ENCODE data around the gene PLCH1. TPM values are rescaled to one million over a fixed set of nuclear protein-coding genes. Genes with fewer than 3 reads are reported as not detected.

Gene PLCH1
- total and polyA plus RNA-seq, 3 donors from 2014 or later: 23.2 to 32.1 (median 29.3) TPM

DNA sequence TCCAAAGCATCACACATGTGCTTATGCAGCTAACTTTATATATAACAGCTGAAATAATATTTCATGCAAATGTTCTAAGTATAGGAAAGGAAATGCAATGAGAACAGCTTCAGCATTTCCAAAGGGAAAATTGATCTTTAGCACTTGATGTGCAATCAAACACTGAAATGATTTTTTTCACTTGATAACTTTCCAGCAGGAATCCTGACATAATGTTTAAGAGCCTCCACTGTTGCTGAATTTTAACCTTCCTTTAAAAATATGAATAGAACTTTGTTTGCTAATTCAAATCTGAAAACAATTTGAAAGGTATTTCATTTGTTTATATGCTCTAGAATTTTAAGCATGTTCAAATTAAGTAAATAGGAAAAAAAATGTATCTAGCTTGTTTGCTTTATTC lies 354.5 kb downstream of the PLCH1 start:
- no peak for DNase-seq
- no peaks in the 10 kb centered on the region for H3K36me3 ChIP-seq (ENCODE audit: low read depth, missing control alignments)
- no peaks in the 10 kb centered on the region for H3K9me3 ChIP-seq

DNA sequence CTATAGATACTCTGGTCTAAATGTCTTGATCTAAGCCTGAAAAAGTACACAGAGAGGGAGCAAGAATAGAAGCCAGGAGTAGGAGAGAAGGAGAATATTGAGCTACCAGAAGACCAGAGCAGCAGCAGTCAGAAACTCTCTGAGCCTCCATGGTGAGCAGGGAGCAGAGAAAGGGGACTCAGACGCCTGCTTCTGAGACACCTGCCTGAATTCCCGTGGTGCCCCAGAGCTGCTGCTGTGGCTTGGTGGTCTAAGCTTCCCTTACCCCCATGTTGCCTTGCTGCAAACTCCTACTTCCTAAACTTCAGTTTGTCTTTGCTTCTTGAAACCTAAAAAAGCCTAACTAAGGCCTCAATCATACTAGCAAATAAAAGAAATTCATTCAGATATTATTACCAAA lies 356.5 kb downstream of the PLCH1 start:
- 86 to 93% methylated on average over 2 of the region's 2 CpGs for WGBS, 2 donors

More for the DNA sequence above, 354.5 kb downstream of the PLCH1 start:
- intact Hi-C loops (cut with DNase I; ENCODE audit: low total_unique reads): no loop called here
- TF ChIP-seq, protein P1, sequence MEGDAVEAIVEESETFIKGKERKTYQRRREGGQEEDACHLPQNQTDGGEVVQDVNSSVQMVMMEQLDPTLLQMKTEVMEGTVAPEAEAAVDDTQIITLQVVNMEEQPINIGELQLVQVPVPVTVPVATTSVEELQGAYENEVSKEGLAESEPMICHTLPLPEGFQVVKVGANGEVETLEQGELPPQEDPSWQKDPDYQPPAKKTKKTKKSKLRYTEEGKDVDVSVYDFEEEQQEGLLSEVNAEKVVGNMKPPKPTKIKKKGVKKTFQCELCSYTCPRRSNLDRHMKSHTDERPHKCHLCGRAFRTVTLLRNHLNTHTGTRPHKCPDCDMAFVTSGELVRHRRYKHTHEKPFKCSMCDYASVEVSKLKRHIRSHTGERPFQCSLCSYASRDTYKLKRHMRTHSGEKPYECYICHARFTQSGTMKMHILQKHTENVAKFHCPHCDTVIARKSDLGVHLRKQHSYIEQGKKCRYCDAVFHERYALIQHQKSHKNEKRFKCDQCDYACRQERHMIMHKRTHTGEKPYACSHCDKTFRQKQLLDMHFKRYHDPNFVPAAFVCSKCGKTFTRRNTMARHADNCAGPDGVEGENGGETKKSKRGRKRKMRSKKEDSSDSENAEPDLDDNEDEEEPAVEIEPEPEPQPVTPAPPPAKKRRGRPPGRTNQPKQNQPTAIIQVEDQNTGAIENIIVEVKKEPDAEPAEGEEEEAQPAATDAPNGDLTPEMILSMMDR (IDR thresholded peaks at IDR 0.05): no peak
- no peak for TF ChIP-seq POLR2A (IDR thresholded peaks at IDR 0.05)
- Histone ChIP-seq H3K4me3 (no peak overlapping the region), H3K4me1 (no peaks in the 10 kb centered on the region), H3K27ac (no peak overlapping the region), H3K27me3 (no peaks in the 10 kb centered on the region)

DNA sequence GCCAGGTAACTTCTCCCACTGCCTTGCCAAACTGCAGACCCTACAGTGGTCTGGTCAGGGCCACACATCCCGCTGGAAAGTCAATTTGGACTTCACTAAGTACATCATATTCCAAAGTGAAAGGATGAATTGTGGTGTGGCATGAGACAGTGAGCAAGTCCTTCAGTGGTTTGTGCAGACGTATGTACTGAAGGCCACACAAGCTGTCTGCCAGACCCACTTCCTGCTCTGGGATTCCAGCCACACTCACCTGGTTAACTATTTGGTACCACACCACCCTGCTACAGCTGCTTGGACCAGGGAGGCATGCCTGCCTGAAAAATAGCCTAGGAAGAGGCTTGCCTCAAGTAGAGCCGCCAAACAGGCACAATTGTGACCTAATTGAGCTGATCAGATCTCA lies 357.3 kb downstream of the PLCH1 start:
- no peaks in the 10 kb centered on the region for H3K9me3 ChIP-seq
- no peak overlapping the region for H3K4me3 ChIP-seq
- intact Hi-C loops (cut with DNase I; ENCODE audit: low total_unique reads): no loop called here
- TF ChIP-seq, protein P1 (IDR thresholded peaks at IDR 0.05): no peak
- no peak for TF ChIP-seq POLR2A (IDR thresholded peaks at IDR 0.05)
- no peaks in the 10 kb centered on the region for H3K4me1 ChIP-seq
- 67 to 68% methylated on average over 3 of the region's 3 CpGs for WGBS, 2 donors
- no peak for DNase-seq
- no peaks in the 10 kb centered on the region for H3K27me3 ChIP-seq
- no peak overlapping the region for H3K27ac ChIP-seq
- H3K36me3 ChIP-seq (ENCODE audit: low read depth, missing control alignments): no peaks in the 10 kb centered on the region

More for the DNA sequence above, 356.5 kb downstream of the PLCH1 start:
- Histone ChIP-seq H3K4me3 (no peak overlapping the region), H3K36me3 (ENCODE audit: low read depth, missing control alignments) (no peaks in the 10 kb centered on the region), H3K27ac (no peak overlapping the region), H3K27me3 (no peaks in the 10 kb centered on the region), H3K9me3 (no peaks in the 10 kb centered on the region), H3K4me1 (no peaks in the 10 kb centered on the region)
- intact Hi-C loops (cut with DNase I; ENCODE audit: low total_unique reads): no loop called here
- TF ChIP-seq POLR2A (IDR thresholded peaks at IDR 0.05): no peak
- TF ChIP-seq, protein P1 (IDR thresholded peaks at IDR 0.05): no peak
- no peak for DNase-seq

DNA sequence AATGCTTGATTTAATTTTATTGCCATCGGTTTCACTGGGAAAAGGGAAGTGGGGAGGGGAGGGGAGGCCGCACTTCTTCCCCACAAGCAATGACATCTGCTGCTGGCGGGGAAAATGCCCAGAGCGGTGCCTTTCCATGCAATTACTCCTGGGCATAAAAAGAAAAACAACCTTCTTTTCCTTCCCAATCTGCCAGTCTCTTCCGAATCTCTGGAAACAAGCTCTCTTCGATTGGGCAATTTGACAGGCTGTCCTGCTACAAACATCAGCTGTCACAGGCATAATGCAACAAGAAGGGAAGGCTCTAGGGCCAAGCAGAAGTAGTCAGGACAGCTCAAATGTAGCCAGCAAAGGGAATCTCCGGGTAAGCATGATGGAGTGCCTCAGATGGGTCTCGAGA lies 358.0 kb downstream of the PLCH1 start:
- H3K27me3 ChIP-seq: no peaks in the 10 kb centered on the region

More for the DNA sequence above, 358.0 kb downstream of the PLCH1 start:
- Histone ChIP-seq H3K9me3 (no peaks in the 10 kb centered on the region), H3K4me1 (no peaks in the 10 kb centered on the region), H3K36me3 (ENCODE audit: low read depth, missing control alignments) (no peaks in the 10 kb centered on the region), H3K27ac (no peak overlapping the region), H3K4me3 (no peak overlapping the region)
- no peak for DNase-seq
- WGBS, 2 donors: 79 to 81% methylated on average over 8 of the region's 8 CpGs
- TF ChIP-seq POLR2A (IDR thresholded peaks at IDR 0.05): no peak
- TF ChIP-seq, protein P1 (IDR thresholded peaks at IDR 0.05): no peak
- intact Hi-C loops (cut with DNase I; ENCODE audit: low total_unique reads): no loop called here
